ENCODE results near the gene IL18. TPM values are rescaled to one million over a fixed set of nuclear protein-coding genes. Genes with fewer than 3 reads are reported as not detected.

The IL18 gene
- total RNA-seq, 2 donors from 2014 or later: 11.1 to 17.0 TPM

DNA sequence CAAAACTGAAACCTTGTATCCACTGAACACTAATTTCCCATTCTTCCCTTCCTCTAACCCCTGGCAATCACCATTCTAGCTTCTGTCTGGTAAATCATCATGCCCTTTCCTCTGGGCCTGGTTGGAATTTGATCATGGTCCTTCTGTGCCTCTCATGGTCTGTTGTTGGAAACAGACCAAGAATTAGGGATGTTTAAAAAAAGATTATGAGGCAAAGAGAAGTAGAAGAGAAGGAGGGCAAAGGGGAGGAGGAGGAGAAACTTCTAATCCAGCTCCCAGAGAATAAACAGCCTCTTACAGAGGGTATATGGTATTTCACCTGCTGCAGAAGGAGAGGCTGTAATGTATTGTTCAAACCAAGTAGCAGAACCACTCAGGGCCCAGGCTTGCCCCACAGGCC is 22.0 kb upstream of the IL18 start:
- TF ChIP-seq, protein P1, sequence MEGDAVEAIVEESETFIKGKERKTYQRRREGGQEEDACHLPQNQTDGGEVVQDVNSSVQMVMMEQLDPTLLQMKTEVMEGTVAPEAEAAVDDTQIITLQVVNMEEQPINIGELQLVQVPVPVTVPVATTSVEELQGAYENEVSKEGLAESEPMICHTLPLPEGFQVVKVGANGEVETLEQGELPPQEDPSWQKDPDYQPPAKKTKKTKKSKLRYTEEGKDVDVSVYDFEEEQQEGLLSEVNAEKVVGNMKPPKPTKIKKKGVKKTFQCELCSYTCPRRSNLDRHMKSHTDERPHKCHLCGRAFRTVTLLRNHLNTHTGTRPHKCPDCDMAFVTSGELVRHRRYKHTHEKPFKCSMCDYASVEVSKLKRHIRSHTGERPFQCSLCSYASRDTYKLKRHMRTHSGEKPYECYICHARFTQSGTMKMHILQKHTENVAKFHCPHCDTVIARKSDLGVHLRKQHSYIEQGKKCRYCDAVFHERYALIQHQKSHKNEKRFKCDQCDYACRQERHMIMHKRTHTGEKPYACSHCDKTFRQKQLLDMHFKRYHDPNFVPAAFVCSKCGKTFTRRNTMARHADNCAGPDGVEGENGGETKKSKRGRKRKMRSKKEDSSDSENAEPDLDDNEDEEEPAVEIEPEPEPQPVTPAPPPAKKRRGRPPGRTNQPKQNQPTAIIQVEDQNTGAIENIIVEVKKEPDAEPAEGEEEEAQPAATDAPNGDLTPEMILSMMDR (IDR thresholded peaks at IDR 0.05): no peak
- Histone ChIP-seq H3K36me3 (no peaks in the 10 kb centered on the region), H3K27ac (peak overlapping the region; percentile 50 to 86), H3K4me3 (no peak overlapping the region), H3K27me3 (no peaks in the 10 kb centered on the region), H3K9me3 (no peaks in the 10 kb centered on the region), H3K4me1 (peaks cover 0 to 4% of the 10 kb centered on the region in 2 donors)
- DNase-seq (ENCODE audit: low spot score): no peak

DNA sequence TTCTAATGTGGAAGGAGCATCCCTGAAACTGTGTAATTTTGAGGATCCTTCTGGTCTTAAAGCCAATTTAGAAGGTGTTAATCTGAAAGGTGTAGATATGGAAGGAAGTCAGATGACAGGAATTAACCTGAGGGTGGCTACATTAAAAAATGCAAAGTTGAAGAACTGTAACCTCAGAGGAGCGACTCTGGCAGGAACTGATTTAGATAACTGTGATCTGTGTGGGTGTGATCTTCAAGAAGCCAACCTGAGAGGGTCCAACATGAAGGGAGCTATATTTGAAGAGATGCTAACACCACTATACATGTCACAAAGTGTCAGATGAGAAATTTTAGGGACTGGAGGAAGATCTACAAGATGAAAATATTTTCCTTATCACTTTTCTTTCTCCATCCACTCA is 19.0 kb upstream of the IL18 start:
- Histone ChIP-seq H3K4me3 (no peak overlapping the region), H3K27me3 (no peaks in the 10 kb centered on the region), H3K4me1 (peaks cover 0 to 16% of the 10 kb centered on the region in 2 donors), H3K27ac (no peak overlapping the region), H3K36me3 (no peaks in the 10 kb centered on the region), H3K9me3 (no peaks in the 10 kb centered on the region)
- no peak for DNase-seq (ENCODE audit: low spot score)
- TF ChIP-seq, protein P1 (IDR thresholded peaks at IDR 0.05): no peak

DNA sequence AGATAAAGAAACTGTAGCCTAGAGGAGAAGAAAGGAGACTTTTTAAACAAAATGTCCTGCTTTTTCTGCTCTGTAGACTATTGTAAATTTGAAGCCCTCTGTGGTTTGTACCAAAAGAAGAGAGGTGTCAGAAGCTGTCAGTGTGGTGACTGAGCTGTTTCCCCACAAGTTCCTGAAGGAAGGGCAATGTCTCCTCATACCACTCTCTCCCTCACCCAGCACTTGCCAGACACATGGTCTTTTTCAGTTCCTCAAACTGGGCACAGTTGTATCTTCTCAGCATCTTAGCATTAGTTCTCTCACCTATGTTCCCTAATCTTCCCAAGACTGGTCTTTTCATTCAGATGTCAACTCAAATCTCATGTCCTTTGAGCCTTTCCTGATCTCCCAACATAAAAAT is 15.7 kb upstream of the IL18 start:
- TF ChIP-seq, protein P1 (IDR thresholded peaks at IDR 0.05): no peak
- Histone ChIP-seq H3K36me3 (no peaks in the 10 kb centered on the region), H3K27ac (peak overlapping the region in 1 of 2 donors; percentile 86), H3K4me3 (no peak overlapping the region), H3K27me3 (no peaks in the 10 kb centered on the region), H3K4me1 (peaks cover 0 to 23% of the 10 kb centered on the region in 2 donors), H3K9me3 (no peaks in the 10 kb centered on the region)
- no peak for DNase-seq (ENCODE audit: low spot score)

DNA sequence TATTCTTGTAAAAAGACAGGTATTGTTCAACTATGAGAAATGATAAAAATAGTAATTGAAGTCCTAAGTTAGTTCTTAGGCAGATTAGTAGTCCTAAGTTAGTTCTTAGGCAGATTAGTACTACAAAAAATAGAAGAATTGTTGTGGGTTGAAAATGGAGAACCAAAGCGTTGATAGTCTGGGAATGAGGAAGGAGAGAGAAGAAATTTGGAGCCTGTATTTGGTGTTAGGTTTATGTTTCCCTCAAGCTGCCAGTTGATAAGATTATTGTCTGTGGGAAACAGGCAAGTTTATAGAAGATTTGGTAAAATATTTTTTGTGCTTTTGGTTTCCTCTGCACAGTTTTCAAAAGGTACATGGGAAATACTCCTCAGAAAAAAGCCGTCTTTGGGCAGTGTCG is 15.0 kb upstream of the IL18 start:
- peak overlapping the region in 1 of 2 donors; percentile 86 for H3K27ac ChIP-seq

DNA sequence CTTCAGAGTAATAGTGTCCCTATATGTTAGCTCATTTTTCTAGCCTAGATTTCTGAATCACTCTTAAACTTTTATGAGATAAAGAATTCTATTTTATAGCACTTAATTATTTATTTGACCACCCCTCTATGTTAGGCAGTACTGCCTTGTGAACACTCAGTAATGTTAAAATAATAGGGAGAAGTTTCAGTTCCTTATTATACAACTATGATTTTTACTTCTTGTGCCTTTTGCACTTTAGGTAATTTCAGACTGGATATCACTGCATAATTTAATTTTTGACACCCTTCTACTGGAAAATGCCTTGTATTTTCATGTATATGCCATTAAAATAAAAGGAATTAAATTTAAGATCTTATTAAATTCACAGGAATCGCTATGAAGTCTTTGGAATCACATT is 14.5 kb upstream of the IL18 start:
- DNase-seq (ENCODE audit: low spot score): no peak
- H3K4me3 ChIP-seq: peak overlapping the region; percentile 45 to 50

More for the DNA sequence above, 15.0 kb upstream of the IL18 start:
- no peaks in the 10 kb centered on the region for H3K27me3 ChIP-seq
- H3K4me3 ChIP-seq: no peak overlapping the region
- H3K9me3 ChIP-seq: no peaks in the 10 kb centered on the region
- no peak for DNase-seq (ENCODE audit: low spot score)
- no peaks in the 10 kb centered on the region for H3K36me3 ChIP-seq
- TF ChIP-seq, protein P1 (IDR thresholded peaks at IDR 0.05): no peak
- H3K4me1 ChIP-seq: peaks cover 0 to 23% of the 10 kb centered on the region in 2 donors

More for the DNA sequence above, 14.5 kb upstream of the IL18 start:
- Histone ChIP-seq H3K27me3 (no peaks in the 10 kb centered on the region), H3K27ac (peak overlapping the region; percentile 11 to 86), H3K4me1 (peaks cover 0 to 23% of the 10 kb centered on the region in 2 donors), H3K9me3 (no peaks in the 10 kb centered on the region), H3K36me3 (no peaks in the 10 kb centered on the region)
- TF ChIP-seq, protein P1 (IDR thresholded peaks at IDR 0.05): no peak

All from right atrium auricular region (tissue), 2 donors.